Lung (tissue), 12 donors: ENCODE data around the gene MB21D2. TPM values are rescaled to one million over a fixed set of nuclear protein-coding genes. Genes with fewer than 3 reads are reported as not detected.

ENCODE experiments used
- ATAC-seq: fragments of 200-7000 bp; cut with Tn5 transposase; one replicate; pipeline ENCODE4 v1.9.1; 2020; ENCODE audit warnings: moderate number of reproducible peaks; ENCODE audit not compliant: insufficient read depth, low FRiP score
- DNase-seq, 3 donors: peaks; one replicate each; pipeline ENCODE4 v3.0.0-alpha.2; 2013 to 2017
- H3K27ac ChIP-seq, 2 donors: one replicate each; pipeline ENCODE4 v1.5.1; 2013; ENCODE audit warnings: mild to moderate bottlenecking in 2 of 2, moderate library complexity in 2 of 2, control low read depth in 1 of 2, inconsistent platforms in 1 of 2, low read depth in 1 of 2, low read length in 1 of 2
- H3K27me3 ChIP-seq, 3 donors: one replicate each; pipeline ENCODE4 v1.5.1; 2013; ENCODE audit warnings: low read length in 2 of 3; ENCODE audit not compliant: control insufficient read depth in 3 of 3, insufficient read depth in 3 of 3
- H3K36me3 ChIP-seq, 4 donors: one replicate each; pipeline ENCODE4 v1.5.1; 2013; ENCODE audit warnings: low read length in 4 of 4, mild to moderate bottlenecking in 1 of 4, moderate library complexity in 1 of 4; ENCODE audit not compliant: control insufficient read depth in 4 of 4, insufficient read depth in 4 of 4
- H3K4me1 ChIP-seq, 5 donors: one replicate each; pipeline ENCODE4 v1.5.1; 2013; ENCODE audit warnings: low read length in 5 of 5, mild to moderate bottlenecking in 2 of 5, moderate library complexity in 1 of 5; ENCODE audit not compliant: control insufficient read depth in 5 of 5, insufficient read depth in 5 of 5
- H3K4me3 ChIP-seq: one replicate; pipeline ENCODE4 v1.5.1; 2013; ENCODE audit warnings: mild to moderate bottlenecking, control low read depth, moderate library complexity
- H3K9ac ChIP-seq, 2 donors: one replicate each; pipeline ENCODE4 v1.5.1; 2013; ENCODE audit warnings: low read length in 2 of 2, control low read depth in 1 of 2; ENCODE audit not compliant: insufficient read depth in 1 of 2
- H3K9me3 ChIP-seq, 4 donors: one replicate each; pipeline ENCODE4 v1.5.1; 2013; ENCODE audit warnings: low read length in 3 of 4, mild to moderate bottlenecking in 1 of 4, moderate library complexity in 1 of 4; ENCODE audit not compliant: control insufficient read depth in 4 of 4, insufficient read depth in 3 of 4
- WGBS, 2 donors: extraction: QIAGEN DNeasy Blood & Tissue Kit; methylation state at CpG; one replicate each; pipeline ENCODE4 v1.1.7; 2013; 5-methylcytosine and 5-hydroxymethylcytosine counted together
- polyA plus RNA-seq, 2 donors: library from polyadenylated mRNA; stranded (reverse); fragments of 200-250 nt; gene quantifications; one replicate each; pipeline ENCODE4 v1.2.1, GENCODE V29; 2013
- total RNA-seq, 2 donors: library from RNA; depleted of rRNA in 1 of 2; stranded (reverse); fragments of >200 nt in 1 of 2; gene quantifications; one replicate each; pipeline ENCODE4 v1.2.1, GENCODE V29; 2014 to 2021
- TF ChIP-seq, protein P1 (sequence below): IDR thresholded peaks from 2 replicates; pipeline ENCODE4 v1.5.1; 2012; ENCODE audit warnings: mild to moderate bottlenecking; ENCODE audit errors: control extremely low read depth, extremely low read depth
- donor health status: control.
- donor health status: control.
- donor health status: Bipolar disorder and iron deficiency.
- donor health status: healthy.
- donor health status: DM: yes; HTN: yes; CAD: no.

Gene MB21D2
- total and polyA plus RNA-seq, 4 donors, result 2.8 to 6.3 (median 4.6) TPM

DNA sequence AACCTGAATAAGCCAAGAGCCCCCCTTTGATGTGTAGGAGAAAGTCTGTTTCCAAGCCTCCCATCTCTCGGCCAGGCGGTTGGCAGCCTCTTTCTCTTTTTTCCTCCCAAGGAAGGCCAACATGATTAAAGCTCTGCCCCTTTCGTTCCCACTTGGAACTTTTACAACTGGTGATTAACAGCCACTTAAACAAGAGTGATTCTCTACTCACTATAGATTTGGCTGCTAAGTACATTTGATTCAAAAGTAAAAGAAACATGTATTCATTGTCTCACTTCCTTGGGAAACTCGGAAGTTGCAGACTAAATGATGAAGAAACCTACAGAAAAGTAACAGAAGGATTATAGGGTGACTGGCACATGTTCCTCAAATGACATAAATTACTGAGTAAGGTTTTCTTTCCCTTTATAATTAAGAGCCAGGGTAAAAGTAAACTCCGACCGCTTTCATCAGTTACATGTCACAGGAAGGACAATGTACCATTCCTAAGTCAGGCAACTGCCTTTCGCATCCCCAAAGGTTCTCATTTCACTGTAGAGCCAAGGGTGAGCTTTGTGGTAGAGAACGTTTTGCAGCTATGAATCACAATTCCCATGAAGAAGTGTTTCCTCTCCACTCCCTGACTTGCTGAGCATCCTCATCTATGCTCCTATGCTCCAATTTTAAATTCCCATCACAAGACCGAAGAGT is 72.7 kb downstream of the MB21D2 start:
- WGBS, 2 donors, result 83 to 84% methylated on average over 9 of the region's 9 CpGs
- Histone ChIP-seq H3K9me3 (no peaks in the 10 kb centered on the region), H3K4me1 (peaks cover 0 to 29% (median 8%) of the 10 kb centered on the region in 5 donors), H3K36me3 (no peaks in the 10 kb centered on the region), H3K9ac (no peak overlapping the region), H3K27me3 (no peaks in the 10 kb centered on the region), H3K27ac (no peak overlapping the region), H3K4me3 (no peak overlapping the region)
- TF ChIP-seq, protein P1, sequence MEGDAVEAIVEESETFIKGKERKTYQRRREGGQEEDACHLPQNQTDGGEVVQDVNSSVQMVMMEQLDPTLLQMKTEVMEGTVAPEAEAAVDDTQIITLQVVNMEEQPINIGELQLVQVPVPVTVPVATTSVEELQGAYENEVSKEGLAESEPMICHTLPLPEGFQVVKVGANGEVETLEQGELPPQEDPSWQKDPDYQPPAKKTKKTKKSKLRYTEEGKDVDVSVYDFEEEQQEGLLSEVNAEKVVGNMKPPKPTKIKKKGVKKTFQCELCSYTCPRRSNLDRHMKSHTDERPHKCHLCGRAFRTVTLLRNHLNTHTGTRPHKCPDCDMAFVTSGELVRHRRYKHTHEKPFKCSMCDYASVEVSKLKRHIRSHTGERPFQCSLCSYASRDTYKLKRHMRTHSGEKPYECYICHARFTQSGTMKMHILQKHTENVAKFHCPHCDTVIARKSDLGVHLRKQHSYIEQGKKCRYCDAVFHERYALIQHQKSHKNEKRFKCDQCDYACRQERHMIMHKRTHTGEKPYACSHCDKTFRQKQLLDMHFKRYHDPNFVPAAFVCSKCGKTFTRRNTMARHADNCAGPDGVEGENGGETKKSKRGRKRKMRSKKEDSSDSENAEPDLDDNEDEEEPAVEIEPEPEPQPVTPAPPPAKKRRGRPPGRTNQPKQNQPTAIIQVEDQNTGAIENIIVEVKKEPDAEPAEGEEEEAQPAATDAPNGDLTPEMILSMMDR, result no peak
- DNase-seq, result peak in 2 of 3 donors; percentile 48 to 49
- no peak for ATAC-seq

DNA sequence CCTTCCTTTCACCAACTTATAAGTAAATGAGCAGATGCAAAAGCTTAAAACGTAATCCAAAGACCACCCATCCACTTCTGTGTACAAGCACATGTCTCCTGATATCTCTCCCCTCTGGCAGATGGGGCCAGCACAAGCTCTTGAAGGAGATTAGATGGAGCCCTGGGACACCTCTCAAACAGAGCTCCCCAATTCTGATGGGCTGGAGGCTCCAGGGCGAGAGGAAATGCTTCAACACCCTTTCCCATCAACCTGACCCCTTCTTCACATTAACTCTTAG is 73.2 kb downstream of the MB21D2 start:
- 83 to 93% methylated on average over 2 of the region's 2 CpGs for WGBS, 2 donors
- Histone ChIP-seq H3K9ac (no peak overlapping the region), H3K4me1 (peaks cover 0 to 29% (median 8%) of the 10 kb centered on the region in 5 donors), H3K27me3 (no peaks in the 10 kb centered on the region), H3K36me3 (no peaks in the 10 kb centered on the region), H3K27ac (no peak overlapping the region), H3K9me3 (no peaks in the 10 kb centered on the region), H3K4me3 (no peak overlapping the region)
- TF ChIP-seq, protein P1, result no peak
- ATAC-seq (no peak), DNase-seq (no peak)

DNA sequence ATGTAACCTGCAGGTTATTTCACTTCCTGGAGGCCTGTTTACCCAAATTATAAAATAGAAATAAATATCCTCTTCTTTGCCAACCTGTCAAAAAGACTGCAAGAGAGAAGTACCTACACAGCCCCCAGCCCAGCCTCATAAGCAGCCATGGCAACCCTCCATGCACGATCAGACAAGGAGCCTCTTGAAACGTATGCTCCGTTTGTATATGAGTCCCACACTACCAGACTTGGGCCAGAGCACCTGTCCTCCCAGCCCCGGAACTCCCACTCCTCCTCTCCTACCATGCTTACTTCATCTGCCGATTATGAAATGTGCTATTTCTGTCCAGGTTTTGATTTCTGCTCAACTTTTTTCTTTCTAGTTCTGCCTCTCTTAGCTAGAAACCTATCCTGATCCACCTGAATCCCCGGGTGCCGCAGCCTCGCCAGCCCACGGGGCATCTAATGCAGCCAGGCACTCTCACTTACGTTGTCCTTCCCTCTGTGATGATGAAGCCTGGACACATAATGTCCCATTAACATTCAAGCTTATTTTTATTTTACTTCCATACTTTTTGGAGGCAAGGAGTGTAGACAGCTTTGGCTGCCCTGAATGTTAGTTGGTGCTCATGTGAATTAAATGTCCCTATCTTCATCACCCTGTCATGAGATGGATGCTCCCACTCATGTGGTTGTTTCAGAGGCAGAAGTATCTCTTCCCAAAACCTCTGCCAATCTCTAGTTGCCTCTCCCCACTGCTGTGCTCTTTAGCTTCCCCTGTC is 73.8 kb downstream of the MB21D2 start:
- Histone ChIP-seq H3K9me3 (no peaks in the 10 kb centered on the region), H3K27ac (no peak overlapping the region), H3K36me3 (no peaks in the 10 kb centered on the region), H3K4me3 (no peak overlapping the region), H3K27me3 (no peaks in the 10 kb centered on the region), H3K9ac (peak overlapping the region in 1 of 2 donors; percentile 1), H3K4me1 (peaks cover 0 to 29% (median 8%) of the 10 kb centered on the region in 5 donors)
- 81 to 92% methylated on average over 10 of the region's 10 CpGs for WGBS, 2 donors
- DNase-seq (no peak), ATAC-seq (no peak)
- TF ChIP-seq, protein P1, result no peak
